GM19023 (cell line): ENCODE data around the gene MARK1.

ENCODE experiments used
- ATAC-seq: cut with Tn5 transposase; IDR thresholded peaks from one replicate; pipeline ENCODE4 v1.9.1; 2021; ENCODE audit warnings: mild to moderate bottlenecking, moderate library complexity; ENCODE audit not compliant: unreplicated experiment

MARK1 gene

GRCh38 chr1:220708936-220709801 lies 181.2 kb downstream of the MARK1 start:
- ATAC-seq = no peak

- ATAC-seq = no peak
Measured at GRCh38 chr1:220710333-220710732, 182.4 kb downstream of the MARK1 start.

- ATAC-seq = peak; percentile 56
Measured at GRCh38 chr1:220711056-220711809, 183.3 kb downstream of the MARK1 start.
